H1 (cell line): Measurements from ENCODE around the gene MTNR1A. TPM values are rescaled to one million over a fixed set of nuclear protein-coding genes. Genes with fewer than 3 reads are reported as not detected.

ENCODE experiments used
- CTCF ChIA-PET: fragments of 300-600 bp; sonication (Branson Sonifier 250); formaldehyde crosslinking; loops from one replicate; lab custom pipeline; 2021; ENCODE audit not compliant: partially characterized antibody; lab: Charles Lee
- POLR2A ChIA-PET: fragments of 300-600 bp; sonication (Branson Sonifier 250); formaldehyde crosslinking; loops from one replicate; lab custom pipeline; 2021; ENCODE audit warnings: inconsistent platforms; ENCODE audit not compliant: partially characterized antibody; lab: Charles Lee
- DNase-seq, 2 experiments: peaks; one replicate each; pipeline versions ENCODE4 v3.0.0 to v3.0.0-alpha.2; 2010 to 2022; ENCODE audit warnings: low spot score in 2 of 2, low read depth in 1 of 2, mixed read lengths in 1 of 2
- FAIRE-seq: peaks from 2 replicates; lab custom pipeline; 2011; peaks lifted over from hg19 to GRCh38; lab: Jason Lieb, UNC
- H2AFZ ChIP-seq: 2 replicates; pipeline ENCODE4 v1.8.1; 2012; ENCODE audit warnings: low read length, inconsistent platforms
- H2AK5ac ChIP-seq: 2 replicates; pipeline ENCODE4 v1.6.1; 2013; ENCODE audit warnings: low read depth, low read length
- H2BK120ac ChIP-seq: replicated peaks from 2 replicates; pipeline ENCODE3; 2013; ENCODE audit warnings: low read depth, low read length, inconsistent platforms
- H2BK12ac ChIP-seq: 2 replicates; pipeline ENCODE4 v1.6.1; 2013; ENCODE audit warnings: low read depth, low read length
- H2BK15ac ChIP-seq: 2 replicates; pipeline ENCODE4 v1.6.1; 2013; ENCODE audit warnings: low read length
- H2BK20ac ChIP-seq: 2 replicates; pipeline ENCODE4 v1.6.1; 2013; ENCODE audit warnings: low read length
- H2BK5ac ChIP-seq: 2 replicates; pipeline ENCODE4 v1.6.1; 2013; ENCODE audit warnings: low read depth, low read length
- H3K14ac ChIP-seq: 2 replicates; pipeline ENCODE4 v1.6.1; 2013; ENCODE audit warnings: inconsistent platforms; ENCODE audit not compliant: insufficient read length
- H3K18ac ChIP-seq: 2 replicates; pipeline ENCODE4 v1.6.1; 2013; ENCODE audit warnings: low read length; ENCODE audit errors: extremely low read depth
- H3K23ac ChIP-seq: 2 replicates; pipeline ENCODE4 v1.6.1; 2013; ENCODE audit warnings: inconsistent platforms; ENCODE audit not compliant: insufficient read length
- H3K23me2 ChIP-seq: 2 replicates; pipeline ENCODE4 v1.6.1; 2013; ENCODE audit warnings: low read depth, low read length
- H3K27ac ChIP-seq: 2 replicates; pipeline ENCODE4 v1.6.1; 2011; ENCODE audit warnings: low read depth, low read length, inconsistent platforms
- H3K27me3 ChIP-seq, 4 experiments: replicated peaks in 1 of 4; 1 replicate in 1 of 4; 2 replicates in 3 of 4; pipeline versions ENCODE4 v1.6.1 to v1.8.1; 2011 to 2013; ENCODE audit warnings: low read length in 3 of 4, mild to moderate bottlenecking in 3 of 4, inconsistent platforms in 2 of 4, mixed read lengths in 2 of 4, moderate library complexity in 1 of 4; ENCODE audit not compliant: control insufficient read depth in 3 of 4, insufficient read depth in 3 of 4; ENCODE audit errors: extremely low read depth in 1 of 4
- H3K36me3 ChIP-seq, 4 experiments: 2 replicates each; pipeline versions ENCODE4 v1.6.1 to v1.8.1; 2011 to 2013; ENCODE audit warnings: mild to moderate bottlenecking in 4 of 4, low read length in 3 of 4, moderate library complexity in 2 of 4, control low read depth in 1 of 4, inconsistent platforms in 1 of 4; ENCODE audit not compliant: insufficient read depth in 4 of 4, control insufficient read depth in 2 of 4
- H3K4ac ChIP-seq: replicated peaks from 2 replicates; pipeline ENCODE3; 2013; ENCODE audit warnings: low read length, low read depth, mixed read lengths, inconsistent platforms; ENCODE audit not compliant: insufficient read length
- H3K4me1 ChIP-seq, 4 experiments: replicated peaks in 1 of 4; 1 replicate in 1 of 4; 2 replicates in 3 of 4; pipeline versions ENCODE4 v1.6.1 to v1.8.1; 2011 to 2013; ENCODE audit warnings: low read length in 3 of 4, inconsistent platforms in 2 of 4, mixed read lengths in 1 of 4; ENCODE audit not compliant: insufficient read depth in 4 of 4, control insufficient read depth in 3 of 4
- H3K4me2 ChIP-seq, 2 experiments: 2 replicates each; pipeline versions ENCODE4 v1.6.1 to v1.8.1; 2011 to 2013; ENCODE audit warnings: low read depth in 2 of 2, low read length in 2 of 2, control low read depth in 1 of 2, inconsistent platforms in 1 of 2, mild to moderate bottlenecking in 1 of 2; ENCODE audit not compliant: insufficient read depth in 1 of 2
- H3K4me3 ChIP-seq, 4 experiments: fragments of 200-600, 300-600 bp in 1 of 4; sonication (generic), shearing (Covaris generic), sonication (Bioruptor Twin) in 1 of 4; 2 replicates each; pipeline versions ENCODE4 v1.5.1 to v1.8.1; 2011 to 2016; ENCODE audit warnings: low read length in 4 of 4, low read depth in 3 of 4, control low read depth in 2 of 4, inconsistent platforms in 2 of 4, mild to moderate bottlenecking in 2 of 4, mixed read lengths in 1 of 4, moderate library complexity in 1 of 4; ENCODE audit not compliant: insufficient read depth in 2 of 4; ENCODE audit errors: extremely low read depth in 1 of 4
- H3K56ac ChIP-seq: replicated peaks from 2 replicates; pipeline ENCODE3; 2013; ENCODE audit warnings: low read depth, mild to moderate bottlenecking, mixed read lengths, low read length, inconsistent platforms; ENCODE audit not compliant: insufficient read length
- H3K79me1 ChIP-seq: 2 replicates; pipeline ENCODE4 v1.6.1; 2013; ENCODE audit warnings: low read depth, low read length, control low read depth
- H3K79me2 ChIP-seq, 2 experiments: 2 replicates each; pipeline versions ENCODE4 v1.6.1 to v1.8.1; 2012 to 2013; ENCODE audit warnings: low read length in 2 of 2, mild to moderate bottlenecking in 2 of 2, inconsistent platforms in 1 of 2; ENCODE audit not compliant: insufficient read depth in 2 of 2, control insufficient read depth in 1 of 2
- H3K9ac ChIP-seq, 4 experiments: replicated peaks in 1 of 4; 1 replicate in 1 of 4; 2 replicates in 3 of 4; pipeline versions ENCODE4 v1.6.1 to v1.8.1; 2011 to 2013; ENCODE audit warnings: low read depth in 3 of 4, low read length in 3 of 4, control low read depth in 2 of 4, mild to moderate bottlenecking in 2 of 4, moderate library complexity in 2 of 4, inconsistent platforms in 1 of 4; ENCODE audit errors: extremely low read depth in 1 of 4
- H3K9me3 ChIP-seq, 2 experiments: 2 replicates each; pipeline versions ENCODE4 v1.6.1 to v1.8.1; 2012 to 2013; ENCODE audit warnings: mild to moderate bottlenecking in 2 of 2, moderate library complexity in 2 of 2, control low read depth in 1 of 2, inconsistent platforms in 1 of 2, low read depth in 1 of 2, low read length in 1 of 2, mixed read lengths in 1 of 2; ENCODE audit not compliant: insufficient read depth in 2 of 2
- H4K20me1 ChIP-seq, 2 experiments: replicated peaks in 1 of 2; 2 replicates each; pipeline versions ENCODE3 to v1.8.1; 2011 to 2013; ENCODE audit warnings: inconsistent platforms in 2 of 2, low read length in 2 of 2, mild to moderate bottlenecking in 1 of 2; ENCODE audit not compliant: insufficient read depth in 2 of 2, control insufficient read depth in 1 of 2
- H4K5ac ChIP-seq: 2 replicates; pipeline ENCODE4 v1.6.1; 2013; ENCODE audit warnings: low read length, low read depth, mixed read lengths, inconsistent platforms; ENCODE audit not compliant: insufficient read length
- H4K8ac ChIP-seq: 2 replicates; pipeline ENCODE4 v1.8.0; 2013; ENCODE audit warnings: mild to moderate bottlenecking, moderate library complexity, low read length, inconsistent platforms; ENCODE audit not compliant: insufficient read depth; ENCODE audit errors: extremely low read depth
- H4K91ac ChIP-seq: replicated peaks from 2 replicates; pipeline ENCODE3; 2013; ENCODE audit warnings: low read length, mixed read lengths, inconsistent platforms; ENCODE audit not compliant: insufficient read length
- CEBPB ChIP-seq: IDR thresholded peaks from 2 replicates; pipeline ENCODE4 v1.6.1; 2012; ENCODE audit warnings: low read depth, low read length
- JUN ChIP-seq: IDR thresholded peaks from 2 replicates; pipeline ENCODE4 v1.6.1; 2011; ENCODE audit warnings: low read depth, mild to moderate bottlenecking, improper control_type of control experiment, low read length
- KDM4A ChIP-seq: IDR thresholded peaks from one replicate; pipeline ENCODE4 v1.7.1; 2012; ENCODE audit warnings: low read depth, mild to moderate bottlenecking, moderate library complexity, low read length, inconsistent platforms; ENCODE audit not compliant: severe bottlenecking
- RAD21 ChIP-seq, 2 experiments: IDR thresholded peaks in 1 of 2; conservative IDR thresholded peaks in 1 of 2; 2 replicates each; pipeline ENCODE4 v1.6.1; 2011; ENCODE audit warnings: low read depth in 2 of 2, low read length in 2 of 2, improper control_type of control experiment in 1 of 2, inconsistent platforms in 1 of 2, mild to moderate bottlenecking in 1 of 2, moderate library complexity in 1 of 2
- TEAD4 ChIP-seq: IDR thresholded peaks from 2 replicates; pipeline ENCODE4 v1.6.1; 2012; ENCODE audit warnings: low read depth, low read length, inconsistent platforms, mixed read lengths
- WGBS, 2 experiments: shearing (Covaris generic) in 1 of 2; methylation state at CpG; one replicate each; pipeline versions ENCODE4 v1.1.6 to v1.1.7; 2013 to 2015; ENCODE audit warnings: low lambda C conversion rate in 2 of 2, mixed read lengths in 2 of 2, inconsistent platforms in 1 of 2, low coverage in 1 of 2, missing lambda C conversion rate in 1 of 2; ENCODE audit not compliant: insufficient replicate concordance in 2 of 2, insufficient coverage in 1 of 2, insufficient read length in 1 of 2; ENCODE audit errors: extremely low coverage in 1 of 2, missing lambda C conversion rate in 1 of 2; 5-methylcytosine and 5-hydroxymethylcytosine counted together
- polyA plus RNA-seq, 7 experiments: library from polyadenylated mRNA; depleted of rRNA in 3 of 7; stranded (reverse) in 5 of 7; unstranded in 2 of 7; fragments of >200 nt in 5 of 7; fragments of 200-250 nt in 2 of 7; gene quantifications; 1 replicate in 5 of 7; 2 replicates in 1 of 7; 4 replicates in 1 of 7; pipeline versions ENCODE4 v1.2.1 to v1.2.3, GENCODE V29; 2011 to 2013; ENCODE audit warnings: missing spikeins in 2 of 7, mixed read lengths in 2 of 7
- total RNA-seq: library from RNA; stranded (reverse); fragmentation: NEBNext Ultra II Directional; extraction: Animal tissue kit (Norgen Biotek cat#: 25700); gene quantifications from 2 replicates; pipeline ENCODE4 v1.2.1, GENCODE V29; 2021

The MTNR1A gene
- total and polyA plus RNA-seq, 2 of the 8 experiments (the other 6 are each of a cell fraction or from before 2014, with no cell fraction given): 0.45 to 1.0 TPM

GRCh38 chr4:186516287-186516686 lies 39.1 kb downstream of the MTNR1A start:
- no peaks in the 10 kb centered on the region for H3K79me1 ChIP-seq
- no peak for FAIRE-seq
- no peak overlapping the region for H3K27ac ChIP-seq
- no peak overlapping the region for H2BK15ac ChIP-seq
- H2AK5ac ChIP-seq: no peak overlapping the region
- no peaks in the 10 kb centered on the region for H3K23me2 ChIP-seq
- H2BK12ac ChIP-seq: no peak overlapping the region
- no peak overlapping the region for H4K91ac ChIP-seq
- H3K79me2 ChIP-seq: no peaks in the 10 kb centered on the region
- no peak overlapping the region for H3K4ac ChIP-seq
- no peak overlapping the region for H3K9ac ChIP-seq
- H4K20me1 ChIP-seq: no peaks in the 10 kb centered on the region
- H3K36me3 ChIP-seq: no peaks in the 10 kb centered on the region
- no peak overlapping the region for H2BK120ac ChIP-seq
- H3K14ac ChIP-seq: no peak overlapping the region
- no peak overlapping the region for H3K4me3 ChIP-seq
- no peak overlapping the region for H4K5ac ChIP-seq
- H3K4me1 ChIP-seq: no peaks in the 10 kb centered on the region
- no peaks in the 10 kb centered on the region for H3K9me3 ChIP-seq
- 76% methylated on average over 4 of the region's 4 CpGs; no CpG with 5 or more reads in 1 of the 2 experiments for WGBS, 2 experiments
- H3K56ac ChIP-seq: no peak overlapping the region
- H3K27me3 ChIP-seq: no peaks in the 10 kb centered on the region; a peak in 2 of 7 replicates
- no peak overlapping the region for H2AFZ ChIP-seq
- H2BK20ac ChIP-seq: no peak overlapping the region
- no peak overlapping the region for H2BK5ac ChIP-seq
- no peak for TF ChIP-seq CEBPB
- TF ChIP-seq JUN: no peak
- TF ChIP-seq RAD21 (IDR thresholded peaks at IDR 0.05 in 1 of 2, conservative IDR thresholded peaks at IDR 0.05 in 1 of 2; ENCODE audit: low read depth in 2 of 2, low read length in 2 of 2): no peak
- TF ChIP-seq KDM4A: no peak
- TF ChIP-seq TEAD4: no peak
- TF ChIP-seq, all 59 proteins: peak for 0
- ChIA-PET CTCF (interaction anchor here (2.0 kb wide), 1 partner anchor 21 kb away, joined by 10 read pairs; no protein-coding TSS in a partner anchor), POLR2A (no interaction called here)
- no peak overlapping the region for H3K4me2 ChIP-seq
- no peak overlapping the region for H4K8ac ChIP-seq
- no peak for DNase-seq
- no peak overlapping the region for H3K18ac ChIP-seq
- no peak overlapping the region for H3K23ac ChIP-seq
